PC-3 (cell line): ENCODE measurements around the gene SIPA1L3. TPM values are rescaled to one million over a fixed set of nuclear protein-coding genes. Genes with fewer than 3 reads are reported as not detected.

Experiments
- ATAC-seq: fragments of 200-7000 bp; cut with Tn5 transposase; 2 replicates; pipeline ENCODE4 v1.9.1; 2020; ENCODE audit warnings: mild to moderate bottlenecking, moderate library complexity
- BruUV-seq: library from RNA; stranded (reverse); fragments of 400-500 nt; replicated peaks from 2 replicates; lab custom pipeline; 2021; lab: Mats Ljungman, UMichigan
- CTCF ChIA-PET: fragments of 300-600 bp; sonication (Branson Sonifier 250); formaldehyde crosslinking; loops from one replicate; lab custom pipeline; 2022; ENCODE audit warnings: antibody characterized with exemption; lab: Charles Lee
- POLR2A ChIA-PET: fragments of 300-600 bp; sonication (Branson Sonifier 250); formaldehyde crosslinking; loops from one replicate; lab custom pipeline; 2022; ENCODE audit warnings: antibody characterized with exemption; ENCODE audit not compliant: unreplicated experiment; lab: Charles Lee
- DNase-seq: peaks from one replicate; pipeline ENCODE4 v3.0.0-alpha.2; 2015
- H2AFZ ChIP-seq: fragments of 300-600 bp; sonication (generic); 2 replicates; pipeline ENCODE4 v1.6.0; 2016; ENCODE audit warnings: antibody characterized with exemption, low read length
- H3F3A ChIP-seq: fragments of 300-600 bp; sonication (generic); one replicate; pipeline ENCODE4 v1.6.0; 2017; ENCODE audit warnings: antibody characterized with exemption, low read length, control low read depth, mild to moderate bottlenecking; ENCODE audit not compliant: unreplicated experiment
- H3K27ac ChIP-seq: fragments of 300-600 bp; sonication (generic); 2 replicates; pipeline ENCODE4 v1.5.1; 2016; ENCODE audit warnings: mild to moderate bottlenecking, low read length
- H3K27me3 ChIP-seq: fragments of 300-600 bp; sonication (generic); 2 replicates; pipeline ENCODE4 v1.6.1; 2016; ENCODE audit warnings: low read length, mixed read lengths
- H3K36me3 ChIP-seq: fragments of 300-600 bp; sonication (generic); 2 replicates; pipeline ENCODE4 v1.6.1; 2016; ENCODE audit warnings: low read depth, mixed run types, low read length, mixed read lengths
- H3K4me1 ChIP-seq: fragments of 300-600 bp; sonication (generic); 2 replicates; pipeline ENCODE4 v1.5.1; 2016; ENCODE audit warnings: low read length; ENCODE audit not compliant: insufficient read depth
- H3K4me2 ChIP-seq: fragments of 300-600 bp; sonication (generic); 2 replicates; pipeline ENCODE4 v1.6.0; 2016; ENCODE audit warnings: low read length
- H3K4me3 ChIP-seq: fragments of 300-600 bp; sonication (generic); 2 replicates; pipeline ENCODE4 v1.5.1; 2016; ENCODE audit warnings: mild to moderate bottlenecking, low read length, mixed read lengths
- H3K79me2 ChIP-seq: fragments of 300-600 bp; sonication (generic); 2 replicates; pipeline ENCODE4 v1.6.1; 2017; ENCODE audit warnings: low read length, mixed read lengths
- H3K9ac ChIP-seq: fragments of 300-600 bp; sonication (generic); 2 replicates; pipeline ENCODE4 v1.6.0; 2016; ENCODE audit warnings: mild to moderate bottlenecking, low read length
- H3K9me2 ChIP-seq: fragments of 300-600 bp; sonication (generic); replicated peaks from 2 replicates; pipeline ENCODE4 v1.6.1; 2016; ENCODE audit warnings: mixed run types, low read length, mixed read lengths
- H3K9me3 ChIP-seq: fragments of 300-600 bp; sonication (generic); 2 replicates; pipeline ENCODE4 v1.6.1; 2016; ENCODE audit warnings: low read length, mixed read lengths
- H4K20me1 ChIP-seq: fragments of 300-600 bp; sonication (generic); 2 replicates; pipeline ENCODE4 v1.6.1; 2016; ENCODE audit warnings: low read length, mixed read lengths
- CTCF ChIP-seq: fragments of 300-600 bp; sonication (generic); conservative IDR thresholded peaks from 2 replicates; pipeline ENCODE4 v1.5.1; 2017; ENCODE audit warnings: antibody characterized with exemption, low read depth, mild to moderate bottlenecking, low read length
- EZH2 ChIP-seq: fragments of 300-600 bp; sonication (generic); IDR thresholded peaks from one replicate; pipeline ENCODE4 v1.6.1; 2017; ENCODE audit warnings: antibody characterized with exemption, mild to moderate bottlenecking, low read length; ENCODE audit not compliant: unreplicated experiment
- EZH2phosphoT487 ChIP-seq: fragments of 300-600 bp; sonication (generic); IDR thresholded peaks from 2 replicates; pipeline ENCODE4 v1.6.1; 2018; ENCODE audit warnings: mild to moderate bottlenecking, antibody characterized with exemption, low read length, borderline replicate concordance
- intact Hi-C: fragments of 100-400 bp; cut with micrococcal nuclease; formaldehyde crosslinking; loops from 2 replicates; pipeline ENCODE4 v1.9.0; 2023
- total RNA-seq: library from RNA; depleted of rRNA; stranded (reverse); fragments of >200 nt; gene quantifications from 2 replicates; pipeline ENCODE4 v1.2.3, GENCODE V29; 2014

Gene SIPA1L3
- total RNA-seq, 1 experiment from 2014 or later, result 38.7 TPM

- Histone ChIP-seq H3K36me3 (no peaks in the 10 kb centered on the region), H3K4me1 (peaks cover 4% of the 10 kb centered on the region; the same call in 1 of the 2 replicates), H3K4me2 (no peak overlapping the region), H3K9ac (no peak overlapping the region), H3K9me2 (no peaks in the 10 kb centered on the region), H3F3A (no peaks in the 10 kb centered on the region), H3K9me3 (no peaks in the 10 kb centered on the region), H3K79me2 (no peaks in the 10 kb centered on the region), H3K27me3 (no peaks in the 10 kb centered on the region), H4K20me1 (no peaks in the 10 kb centered on the region), H3K27ac (no peak overlapping the region), H3K4me3 (no peak overlapping the region), H2AFZ (no peak overlapping the region)
- ATAC-seq (no peak), DNase-seq (no peak)
- no TSS peak for BruUV-seq
- TF ChIP-seq CTCF (no peak), EZH2 (no peak), EZH2phosphoT487 (no peak)
- ChIA-PET POLR2A (no interaction called here), CTCF (no interaction called here)
- intact Hi-C loops, result loop anchor here (10.0 kb wide), 1 partner anchor 48 kb away; no protein-coding TSS in a partner anchor
These were observed 340.1 kb downstream of the SIPA1L3 start for GRCh38 chr19:38247126-38247525.

DNA sequence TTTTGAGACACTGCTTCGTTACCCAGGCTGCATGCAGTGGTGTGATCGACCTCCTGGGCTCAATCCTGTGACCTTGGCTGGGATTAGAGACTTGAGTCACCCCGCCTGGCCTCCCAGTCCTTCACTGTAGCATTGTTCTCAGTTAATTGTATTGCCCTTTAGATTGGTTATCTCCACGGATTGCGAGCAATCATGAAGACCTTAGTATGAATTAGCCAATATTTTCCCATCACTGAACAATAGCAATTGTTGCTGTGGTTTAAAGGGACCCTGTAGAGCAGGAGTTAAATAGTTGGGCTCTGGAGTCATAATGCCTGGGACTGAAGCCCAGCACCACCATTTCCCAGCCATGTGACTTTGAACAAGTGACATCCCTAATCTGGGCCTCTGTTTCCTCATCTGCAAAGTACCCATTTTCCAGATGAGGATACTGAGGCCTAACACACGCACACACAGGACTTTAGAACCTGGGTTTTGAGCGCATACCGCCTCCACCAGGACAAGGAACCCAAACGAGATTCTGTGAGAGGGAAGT is 340.8 kb downstream of the SIPA1L3 start:
- H3K4me1 ChIP-seq, result peaks cover 4% of the 10 kb centered on the region; the same call in 1 of the 2 replicates
- no peak overlapping the region for H3K9ac ChIP-seq
- no peak overlapping the region for H3K4me3 ChIP-seq
- no peaks in the 10 kb centered on the region for H3K79me2 ChIP-seq
- intact Hi-C loops, result loop anchor here (10.0 kb wide), 1 partner anchor 47 kb away; no protein-coding TSS in a partner anchor
- no peaks in the 10 kb centered on the region for H3K9me3 ChIP-seq
- H3K9me2 ChIP-seq, result no peaks in the 10 kb centered on the region
- H3K27ac ChIP-seq, result no peak overlapping the region
- ATAC-seq (no peak), DNase-seq (no peak)
- no peaks in the 10 kb centered on the region for H4K20me1 ChIP-seq
- ChIA-PET CTCF (no interaction called here), POLR2A (no interaction called here)
- H3K4me2 ChIP-seq, result no peak overlapping the region
- H3K27me3 ChIP-seq, result no peaks in the 10 kb centered on the region
- H3K36me3 ChIP-seq, result no peaks in the 10 kb centered on the region
- TF ChIP-seq EZH2phosphoT487, result no peak
- H3F3A ChIP-seq, result no peaks in the 10 kb centered on the region
- no peak overlapping the region for H2AFZ ChIP-seq
- no TSS peak for BruUV-seq

DNA sequence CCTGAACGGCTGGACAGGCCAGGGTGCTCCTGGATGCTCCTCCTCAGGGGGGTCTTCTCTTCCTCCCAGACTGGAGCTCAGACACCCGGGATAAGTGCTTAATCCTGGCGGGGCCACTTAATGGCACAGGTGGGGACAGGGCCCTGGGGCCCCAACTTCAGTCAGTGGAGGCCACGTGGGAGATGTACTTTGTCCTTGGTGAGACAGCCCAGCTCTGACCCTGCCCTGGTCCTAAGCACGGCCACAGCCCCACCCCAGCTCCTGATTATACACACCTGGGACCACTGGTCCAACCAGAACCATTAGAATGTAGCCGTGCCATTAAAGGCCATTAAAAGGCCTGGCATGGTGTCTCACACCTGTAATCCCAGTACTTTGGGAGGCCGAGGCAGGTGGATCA is 341.4 kb downstream of the SIPA1L3 start:
- ATAC-seq, result no peak
- BruUV-seq, result no TSS peak
- TF ChIP-seq EZH2, result no peak
- TF ChIP-seq EZH2phosphoT487, result no peak
- TF ChIP-seq CTCF, result no peak

More for the DNA sequence above, 341.4 kb downstream of the SIPA1L3 start:
- Histone ChIP-seq H3F3A (no peaks in the 10 kb centered on the region), H3K4me3 (no peak overlapping the region), H3K9me2 (no peaks in the 10 kb centered on the region), H3K4me1 (peaks cover 4% of the 10 kb centered on the region; the same call in 1 of the 2 replicates), H2AFZ (no peak overlapping the region), H4K20me1 (no peaks in the 10 kb centered on the region), H3K27me3 (no peaks in the 10 kb centered on the region), H3K9ac (no peak overlapping the region), H3K4me2 (no peak overlapping the region), H3K27ac (no peak overlapping the region), H3K9me3 (no peaks in the 10 kb centered on the region), H3K36me3 (no peaks in the 10 kb centered on the region), H3K79me2 (no peaks in the 10 kb centered on the region)
- POLR2A ChIA-PET, result no interaction called here
- intact Hi-C loops, result loop anchor here (10.0 kb wide), 1 partner anchor 46 kb away; no protein-coding TSS in a partner anchor
- CTCF ChIA-PET, result no interaction called here
- no peak for DNase-seq
